Heart left ventricle (tissue), 16 donors: ENCODE results near the gene SHC3. TPM values are rescaled to one million over a fixed set of nuclear protein-coding genes. Genes with fewer than 3 reads are reported as not detected.

ENCODE experiments used
- ATAC-seq, 4 donors: fragments of 200-7000 bp; cut with Tn5 transposase; one replicate each; pipeline ENCODE4 v1.9.1; 2020 to 2022; ENCODE audit warnings: moderate library complexity in 4 of 4, mild to moderate bottlenecking in 3 of 4, moderate number of reproducible peaks in 1 of 4
- DNase-seq, 5 donors: peaks; one replicate each; pipeline ENCODE4 v3.0.0-alpha.2; 2020
- H3K27ac ChIP-seq, 12 donors: fragments of 200-600 bp; sonication (generic) in 4 of 12; one replicate each; pipeline versions ENCODE4 v1.5.0 to v1.8.0; 2016 to 2022; ENCODE audit warnings: mild to moderate bottlenecking in 2 of 12
- H3K27me3 ChIP-seq, 9 donors: fragments of 200-600 bp; sonication (generic) in 2 of 9; one replicate each; pipeline versions ENCODE4 v1.5.1 to v1.8.0; 2016 to 2022; ENCODE audit warnings: mild to moderate bottlenecking in 3 of 9
- H3K36me3 ChIP-seq, 9 donors: fragments of 200-600 bp; sonication (generic) in 2 of 9; one replicate each; pipeline versions ENCODE4 v1.5.0 to v1.8.0; 2018 to 2022; ENCODE audit warnings: mild to moderate bottlenecking in 2 of 9
- H3K4me1 ChIP-seq, 12 donors: fragments of 200-600 bp; sonication (generic) in 4 of 12; one replicate each; pipeline versions ENCODE4 v1.5.0 to v1.8.0; 2016 to 2022; ENCODE audit warnings: mild to moderate bottlenecking in 3 of 12
- H3K4me3 ChIP-seq, 12 donors: fragments of 200-600 bp; sonication (generic) in 4 of 12; one replicate each; pipeline versions ENCODE4 v1.5.0 to v1.8.0; 2017 to 2022; ENCODE audit warnings: mild to moderate bottlenecking in 9 of 12, moderate library complexity in 4 of 12
- H3K9me3 ChIP-seq, 12 donors: fragments of 200-600 bp; sonication (generic) in 4 of 12; one replicate each; pipeline versions ENCODE4 v1.5.0 to v1.8.0; 2016 to 2022; ENCODE audit warnings: mild to moderate bottlenecking in 1 of 12
- POLR2A ChIP-seq, 2 donors: fragments of 450-650 bp; IDR thresholded peaks; one replicate each; pipeline ENCODE4 v1.6.1; 2017; ENCODE audit warnings: antibody characterized with exemption in 2 of 2, mild to moderate bottlenecking in 2 of 2, moderate library complexity in 2 of 2
- WGBS, 4 donors: extraction: QIAGEN DNeasy Blood & Tissue Kit in 2 of 4; methylation state at CpG; one replicate each; pipeline versions ENCODE4 v1.1.5 to v1.1.7; 2013 to 2018; 5-methylcytosine and 5-hydroxymethylcytosine counted together
- intact Hi-C, 10 donors: fragments of 100-400 bp; cut with DNase I; formaldehyde crosslinking; loops; one replicate each; pipeline versions ENCODE4 v1.11.1 to v1.14.2; 2022
- polyA plus RNA-seq, 2 donors: library from polyadenylated mRNA; stranded (reverse); fragments of 200-250 nt; gene quantifications; one replicate each; pipeline ENCODE4 v1.2.3, GENCODE V29; 2013
- total RNA-seq, 9 donors: library from RNA; depleted of rRNA in 2 of 9; stranded (reverse); fragments of >200 nt in 2 of 9; fragmentation: NEBNext Ultra II Directional in 3 of 9; extraction: Animal tissue kit (Norgen Biotek cat#: 25700) in 3 of 9; gene quantifications; one replicate each; pipeline versions ENCODE4 v1.1.0 to v1.2.4, GENCODE V29; 2016 to 2023
- TF ChIP-seq, protein P1 (sequence below), 12 donors: fragments of 200-600 bp; sonication (generic) in 4 of 12; IDR thresholded peaks; one replicate each; pipeline versions ENCODE4 v1.5.0 to v1.8.0; 2018 to 2022; ENCODE audit warnings: antibody characterized with exemption in 12 of 12, mild to moderate bottlenecking in 5 of 12
- donor health status: ischemic (EF 13 %, LVEDD 7.1; RV severe dilation, severe dysfunction).
- donor health status: healthy with polysubstance abuse.
- donor health status: DM: no; HTN: yes; CAD: no.
- donor health status: DM: no; HTN: no; CAD: no.
- donor health status: ischemic (EF 25% LVEDD 6.9; RV normal size, moderate dysfunction).
- donor health status: ischemic (EF 25% LVEDD 5.7; RV mildly dilated, moderate dysfunction).
- donor health status: healthy.
- donor health status: DM: yes; HTN: yes; CAD: no.
- donor health status: ischemic (EF 35%, LVEDD 5.7; RV mildly dilated, moderate dysfunction).
- donor health status: nonischemic (EF 11% LVEDD 7.7; RV severe dilation, severe dysfunction).
- donor health status: DM: yes; HTN: yes; CAD: no.
- donor health status: PGD.
- donor health status: ischemic (EF 29% LVEDD 5.4; RV normal size, mild dysfunction).
- donor health status: nonischemic (EF 23%, LVEDD 6.1; RV moderate dilation, normal function).

SHC3 gene
- total and polyA plus RNA-seq, 11 donors: 0.20 to 4.3 (median 0.52) TPM

DNA sequence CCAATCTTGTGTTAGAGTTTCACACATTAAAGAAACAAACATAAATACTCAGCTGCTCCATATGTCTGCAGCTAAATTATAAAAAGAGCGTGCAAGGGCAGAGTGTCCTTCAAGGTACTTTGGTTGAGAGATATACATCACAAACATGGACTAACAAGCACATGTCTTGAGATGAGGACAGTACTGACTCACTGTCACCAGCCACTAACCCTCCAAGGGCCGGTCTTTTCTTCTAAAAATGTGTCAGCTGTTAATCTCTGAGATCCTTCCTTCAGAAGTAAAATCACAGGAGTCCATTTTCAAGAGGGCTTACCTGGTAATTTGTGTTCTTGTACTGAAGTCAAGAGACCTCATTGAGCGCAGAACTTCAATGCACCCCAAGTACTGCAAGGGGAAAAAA is 66.4 kb downstream of the SHC3 start:
- Histone ChIP-seq H3K36me3 (no peaks in the 10 kb centered on the region), H3K27me3 (peaks cover 0 to 4% (median 0%) of the 10 kb centered on the region in 9 donors), H3K27ac (no peak overlapping the region), H3K4me1 (no peaks in the 10 kb centered on the region), H3K9me3 (peaks cover 0 to 11% (median 0%) of the 10 kb centered on the region in 12 donors), H3K4me3 (no peak overlapping the region)
- TF ChIP-seq, protein P1, sequence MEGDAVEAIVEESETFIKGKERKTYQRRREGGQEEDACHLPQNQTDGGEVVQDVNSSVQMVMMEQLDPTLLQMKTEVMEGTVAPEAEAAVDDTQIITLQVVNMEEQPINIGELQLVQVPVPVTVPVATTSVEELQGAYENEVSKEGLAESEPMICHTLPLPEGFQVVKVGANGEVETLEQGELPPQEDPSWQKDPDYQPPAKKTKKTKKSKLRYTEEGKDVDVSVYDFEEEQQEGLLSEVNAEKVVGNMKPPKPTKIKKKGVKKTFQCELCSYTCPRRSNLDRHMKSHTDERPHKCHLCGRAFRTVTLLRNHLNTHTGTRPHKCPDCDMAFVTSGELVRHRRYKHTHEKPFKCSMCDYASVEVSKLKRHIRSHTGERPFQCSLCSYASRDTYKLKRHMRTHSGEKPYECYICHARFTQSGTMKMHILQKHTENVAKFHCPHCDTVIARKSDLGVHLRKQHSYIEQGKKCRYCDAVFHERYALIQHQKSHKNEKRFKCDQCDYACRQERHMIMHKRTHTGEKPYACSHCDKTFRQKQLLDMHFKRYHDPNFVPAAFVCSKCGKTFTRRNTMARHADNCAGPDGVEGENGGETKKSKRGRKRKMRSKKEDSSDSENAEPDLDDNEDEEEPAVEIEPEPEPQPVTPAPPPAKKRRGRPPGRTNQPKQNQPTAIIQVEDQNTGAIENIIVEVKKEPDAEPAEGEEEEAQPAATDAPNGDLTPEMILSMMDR (IDR thresholded peaks at IDR 0.05): no peak
- TF ChIP-seq POLR2A (IDR thresholded peaks at IDR 0.05): no peak
- intact Hi-C loops: no loop called here
- DNase-seq: no peak
- WGBS, 4 donors: 75 to 80% (median 79%) methylated on average over 3 of the region's 3 CpGs
- ATAC-seq: no peak

- no peak for ATAC-seq
- H3K36me3 ChIP-seq: no peaks in the 10 kb centered on the region
- intact Hi-C loops: no loop called here
- H3K9me3 ChIP-seq: peaks cover 0 to 11% (median 0%) of the 10 kb centered on the region in 12 donors
- H3K27me3 ChIP-seq: peaks cover 0 to 4% (median 0%) of the 10 kb centered on the region in 9 donors
- no peak overlapping the region for H3K4me3 ChIP-seq
- DNase-seq: no peak
- H3K4me1 ChIP-seq: no peaks in the 10 kb centered on the region
- H3K27ac ChIP-seq: no peak overlapping the region
- TF ChIP-seq, protein P1 (IDR thresholded peaks at IDR 0.05): no peak
- no peak for TF ChIP-seq POLR2A (IDR thresholded peaks at IDR 0.05)
Measured at GRCh38 chr9:89109666-89110065, 69.0 kb downstream of the SHC3 start.

DNA sequence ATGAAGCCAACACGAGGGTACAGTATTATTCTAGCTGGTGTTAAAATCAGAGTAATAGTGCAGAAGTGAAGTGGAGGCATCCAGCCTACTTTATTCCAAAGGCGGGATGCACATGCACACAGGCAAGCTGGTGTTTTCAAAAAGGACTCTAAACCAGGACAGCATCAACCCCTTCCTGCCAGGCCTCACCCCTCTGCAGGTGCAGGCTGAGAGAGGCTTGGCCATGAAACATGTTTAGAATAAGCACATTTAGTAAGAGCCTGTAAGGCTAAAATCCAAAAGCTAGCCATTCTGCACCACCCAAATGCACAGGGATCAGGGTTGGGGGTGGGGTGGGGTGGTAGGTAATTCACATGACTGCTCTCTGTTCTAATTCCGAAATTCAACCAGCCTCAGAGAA is 71.2 kb downstream of the SHC3 start:
- intact Hi-C loops: no loop called here

DNA sequence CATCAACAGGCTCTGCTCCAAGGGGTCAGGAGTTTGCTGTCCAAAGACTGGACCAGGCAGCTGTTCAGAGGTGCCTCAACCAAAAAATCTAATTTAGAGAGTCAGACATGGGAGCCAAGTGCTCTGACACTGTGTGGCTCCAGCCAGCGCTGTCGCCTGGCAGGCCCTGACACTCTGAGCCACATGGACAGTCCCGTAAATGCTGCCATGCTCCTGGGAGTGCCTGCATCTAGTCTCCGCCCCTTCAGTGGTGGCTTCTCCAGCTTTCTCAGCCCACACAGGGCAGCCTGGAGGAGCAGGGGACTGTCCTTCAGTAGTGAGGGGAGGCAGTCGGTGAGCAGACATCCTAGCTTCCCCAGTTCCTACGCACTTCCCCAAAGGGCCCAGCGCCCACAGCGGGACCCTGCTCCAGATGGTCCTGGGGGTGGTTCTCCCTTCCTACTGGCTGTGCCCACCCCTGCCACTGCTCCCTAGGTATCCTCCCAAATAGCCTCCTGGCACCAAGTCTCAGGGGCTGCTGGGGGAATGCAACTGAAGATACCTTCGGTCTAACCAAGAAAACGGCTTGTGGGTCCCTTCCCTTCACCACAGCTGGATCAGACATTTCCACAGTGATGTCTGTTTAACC is 72.3 kb downstream of the SHC3 start:
- intact Hi-C loops: no loop called here
- H3K36me3 ChIP-seq: no peaks in the 10 kb centered on the region
- WGBS, 4 donors: 89 to 94% (median 92%) methylated on average over 10 of the region's 10 CpGs
- H3K27me3 ChIP-seq: peaks cover 0 to under 1% (median 0%) of the 10 kb centered on the region in 9 donors
- H3K4me3 ChIP-seq: no peak overlapping the region
- no peak for TF ChIP-seq POLR2A (IDR thresholded peaks at IDR 0.05)
- TF ChIP-seq, protein P1 (IDR thresholded peaks at IDR 0.05): no peak
- ATAC-seq (peak in 1 of 4 donors; percentile 16), DNase-seq (no peak)
- H3K9me3 ChIP-seq: peaks cover 0 to 12% (median under 1%) of the 10 kb centered on the region in 12 donors
- no peaks in the 10 kb centered on the region for H3K4me1 ChIP-seq
- no peak overlapping the region for H3K27ac ChIP-seq

More for the DNA sequence above, 71.2 kb downstream of the SHC3 start:
- Histone ChIP-seq H3K4me3 (no peak overlapping the region), H3K36me3 (no peaks in the 10 kb centered on the region), H3K9me3 (peaks cover 0 to 11% (median 0%) of the 10 kb centered on the region in 12 donors), H3K27ac (no peak overlapping the region), H3K27me3 (peaks cover 0 to 4% (median 0%) of the 10 kb centered on the region in 9 donors), H3K4me1 (no peaks in the 10 kb centered on the region)
- no peak for ATAC-seq
- 72 to 81% (median 77%) methylated on average over 3 of the region's 3 CpGs for WGBS, 4 donors
- DNase-seq: no peak
- TF ChIP-seq POLR2A (IDR thresholded peaks at IDR 0.05): no peak
- TF ChIP-seq, protein P1 (IDR thresholded peaks at IDR 0.05): no peak
